Neuron (in vitro differentiated cells): Measurements from ENCODE around the gene GFOD2.
"Not testable (repeated sequence)": the region's sequence is repeated elsewhere in the genome, so short reads cannot be mapped to it uniquely, and the experiment has no call there.

ENCODE experiments used
- H2AFZ ChIP-seq: one replicate; pipeline ENCODE4 v1.6.1; 2013; ENCODE audit warnings: low read depth, mild to moderate bottlenecking, inconsistent platforms, low read length, moderate library complexity
- H3K27me3 ChIP-seq: one replicate; pipeline ENCODE4 v1.6.1; 2013; ENCODE audit warnings: low read length; ENCODE audit not compliant: insufficient read depth
- H3K36me3 ChIP-seq: one replicate; pipeline ENCODE4 v1.6.1; 2013; ENCODE audit warnings: low read length; ENCODE audit not compliant: insufficient read depth
- H3K4me1 ChIP-seq: one replicate; pipeline ENCODE4 v1.6.1; 2013; ENCODE audit warnings: low read length; ENCODE audit not compliant: insufficient read depth
- H3K4me3 ChIP-seq: 2 replicates; pipeline ENCODE4 v1.5.1; 2013; ENCODE audit warnings: mild to moderate bottlenecking, low read length, moderate library complexity
- H3K9me3 ChIP-seq: one replicate; pipeline ENCODE4 v1.6.1; 2013; ENCODE audit warnings: low read length

GFOD2 gene, protein sequence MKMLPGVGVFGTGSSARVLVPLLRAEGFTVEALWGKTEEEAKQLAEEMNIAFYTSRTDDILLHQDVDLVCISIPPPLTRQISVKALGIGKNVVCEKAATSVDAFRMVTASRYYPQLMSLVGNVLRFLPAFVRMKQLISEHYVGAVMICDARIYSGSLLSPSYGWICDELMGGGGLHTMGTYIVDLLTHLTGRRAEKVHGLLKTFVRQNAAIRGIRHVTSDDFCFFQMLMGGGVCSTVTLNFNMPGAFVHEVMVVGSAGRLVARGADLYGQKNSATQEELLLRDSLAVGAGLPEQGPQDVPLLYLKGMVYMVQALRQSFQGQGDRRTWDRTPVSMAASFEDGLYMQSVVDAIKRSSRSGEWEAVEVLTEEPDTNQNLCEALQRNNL

DNA sequence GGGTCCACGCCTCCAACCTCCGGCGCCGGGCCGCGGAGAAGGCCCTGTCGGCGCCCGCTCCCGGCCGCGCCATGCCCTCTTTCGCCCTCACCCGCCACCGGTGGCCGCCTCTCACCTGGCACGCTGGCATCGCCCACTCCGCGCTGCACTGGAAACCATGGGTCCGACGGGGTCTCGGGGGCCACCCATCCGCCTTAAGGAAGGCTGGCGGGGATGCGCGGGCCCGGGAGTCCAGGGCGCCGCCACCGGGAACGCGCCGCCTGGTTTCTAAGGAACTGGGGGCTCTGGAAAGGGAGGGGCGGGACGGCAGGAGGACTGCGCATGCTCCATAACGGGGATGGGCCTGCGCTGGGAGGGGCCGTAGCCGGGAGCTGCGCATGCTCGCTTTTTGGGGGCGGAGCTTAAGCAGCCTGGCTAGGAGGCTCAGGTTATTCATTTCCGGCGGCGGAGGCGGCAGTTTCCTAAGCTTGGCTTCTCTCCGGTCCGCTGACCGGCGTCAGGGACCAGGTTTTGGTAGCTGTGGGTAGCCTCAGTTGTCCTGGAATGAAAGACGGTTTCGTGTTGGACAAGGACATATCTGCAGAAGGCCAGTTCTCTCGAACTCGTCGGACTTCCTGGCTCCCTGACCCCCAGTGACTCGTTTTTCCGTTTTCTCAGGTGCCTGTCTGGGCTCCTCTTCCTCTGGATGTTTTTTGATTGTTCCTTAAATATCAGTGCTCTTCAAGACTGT lies at the start of gene GFOD2:
TSS of gene GFOD2 (minus strand) at position 269 of the 730 bp plus-strand sequence. CDS start 33,601 bp downstream, outside the sequence.
- Histone ChIP-seq H3K4me3 (peak within 1 kb of the TSS; percentile 72), H3K4me1 (peaks cover 16% of the 10 kb centered on the region), H2AFZ (peak within 1 kb of the TSS; percentile 69), H3K9me3 (no peaks in the 10 kb centered on the region), H3K27me3 (no peaks in the 10 kb centered on the region), H3K36me3 (peaks cover 10% of the 10 kb centered on the region)

DNA sequence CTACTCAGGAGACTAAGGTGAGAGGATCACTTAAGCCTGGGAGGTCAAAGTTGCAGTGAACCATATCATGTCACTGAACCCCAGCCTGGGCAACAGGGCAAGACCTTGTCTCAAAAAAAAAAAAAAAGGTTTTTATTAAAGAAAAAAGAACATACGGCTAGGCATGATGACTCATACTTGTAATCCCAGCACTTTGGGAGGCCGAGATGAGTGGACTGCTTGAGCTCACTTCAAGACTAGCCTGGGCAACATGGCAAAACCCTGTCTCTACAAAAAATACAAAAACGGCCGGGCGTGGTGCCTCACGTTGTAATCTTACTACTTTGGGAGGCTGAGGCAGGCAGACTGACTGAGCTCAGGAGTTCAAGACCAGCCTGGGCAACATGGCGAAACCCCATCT lies 48.8 kb upstream of the GFOD2 start:
- H3K36me3 ChIP-seq: peaks cover 12% of the 10 kb centered on the region
- no peak overlapping the region for H2AFZ ChIP-seq
- no peaks in the 10 kb centered on the region for H3K9me3 ChIP-seq
- H3K4me3 ChIP-seq: no peak overlapping the region
- no peaks in the 10 kb centered on the region for H3K27me3 ChIP-seq
- peaks cover 3% of the 10 kb centered on the region for H3K4me1 ChIP-seq

DNA sequence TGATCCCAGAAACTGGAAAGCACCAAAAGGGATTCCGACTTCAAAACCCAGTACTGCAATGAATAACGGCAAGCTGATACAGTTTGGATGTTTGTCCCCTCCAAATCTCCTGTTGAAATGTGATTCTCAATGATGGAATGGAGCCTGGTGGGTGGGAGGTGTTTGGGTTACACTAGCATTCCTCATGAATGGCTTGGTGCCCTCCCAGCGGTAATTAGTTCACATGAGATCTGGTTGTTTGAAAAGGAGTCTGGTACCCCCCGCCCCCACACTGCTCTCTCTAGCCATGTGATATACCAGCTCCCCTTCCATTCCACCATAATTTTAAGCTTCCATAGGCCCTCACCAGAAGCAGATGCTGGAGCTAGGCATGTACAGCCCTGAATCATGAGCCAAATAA lies 47.2 kb upstream of the GFOD2 start:
- Histone ChIP-seq H3K36me3 (peaks cover 10% of the 10 kb centered on the region), H3K4me3 (no peak overlapping the region), H2AFZ (no peak overlapping the region), H3K4me1 (peaks cover 3% of the 10 kb centered on the region), H3K27me3 (no peaks in the 10 kb centered on the region), H3K9me3 (no peaks in the 10 kb centered on the region)

DNA sequence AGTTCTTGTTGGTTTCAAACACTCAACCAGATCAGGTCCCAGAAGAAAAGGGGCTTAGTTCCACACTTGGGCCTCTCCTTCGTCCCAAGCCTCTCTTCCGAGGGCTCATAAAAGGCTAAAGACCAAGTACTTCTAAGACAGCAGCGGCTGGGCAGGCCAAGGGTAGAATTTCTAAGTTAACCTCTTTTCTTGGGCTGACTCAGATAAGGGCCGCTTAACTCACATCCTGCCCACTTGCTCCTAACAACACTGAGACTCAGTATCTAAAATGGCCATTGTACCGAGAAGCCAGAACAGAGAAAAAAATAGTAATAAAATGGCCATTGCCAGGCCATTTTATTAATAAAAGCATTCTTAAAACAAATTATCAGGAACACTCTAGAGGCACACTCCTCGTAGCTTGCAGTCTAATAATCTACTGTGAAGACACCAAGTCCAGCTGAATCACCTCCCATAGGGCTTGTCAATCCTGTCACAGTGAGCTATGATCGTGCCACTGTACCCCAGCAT lies 45.1 kb upstream of the GFOD2 start:
- Histone ChIP-seq H3K27me3 (no peaks in the 10 kb centered on the region), H3K4me3 (no peak overlapping the region), H3K36me3 (peaks cover 14% of the 10 kb centered on the region), H3K9me3 (no peaks in the 10 kb centered on the region), H3K4me1 (no peaks in the 10 kb centered on the region), H2AFZ (no peak overlapping the region)

DNA sequence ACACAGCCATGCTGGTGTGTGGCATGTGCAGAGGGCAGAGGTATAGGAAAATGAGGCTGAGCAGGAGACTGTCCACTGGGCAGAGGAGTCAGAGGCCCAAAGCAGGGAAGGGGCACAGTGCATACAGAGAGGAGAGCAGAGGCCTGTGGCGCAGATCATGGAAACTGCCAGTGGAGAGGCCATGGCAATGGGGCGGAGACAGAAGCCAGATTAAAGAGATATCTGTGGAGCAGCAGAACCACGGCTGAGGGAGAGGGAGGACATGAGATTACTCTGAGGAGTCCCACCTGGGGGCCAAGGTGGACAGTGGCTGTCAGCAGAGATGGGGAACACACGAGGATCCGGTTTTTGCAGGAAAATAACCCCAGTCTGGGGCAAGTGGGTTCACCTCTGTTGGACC lies 44.0 kb upstream of the GFOD2 start:
- H2AFZ ChIP-seq: no peak overlapping the region
- peaks cover 18% of the 10 kb centered on the region for H3K36me3 ChIP-seq
- no peaks in the 10 kb centered on the region for H3K4me1 ChIP-seq
- no peak overlapping the region for H3K4me3 ChIP-seq
- H3K9me3 ChIP-seq: no peaks in the 10 kb centered on the region
- no peaks in the 10 kb centered on the region for H3K27me3 ChIP-seq

DNA sequence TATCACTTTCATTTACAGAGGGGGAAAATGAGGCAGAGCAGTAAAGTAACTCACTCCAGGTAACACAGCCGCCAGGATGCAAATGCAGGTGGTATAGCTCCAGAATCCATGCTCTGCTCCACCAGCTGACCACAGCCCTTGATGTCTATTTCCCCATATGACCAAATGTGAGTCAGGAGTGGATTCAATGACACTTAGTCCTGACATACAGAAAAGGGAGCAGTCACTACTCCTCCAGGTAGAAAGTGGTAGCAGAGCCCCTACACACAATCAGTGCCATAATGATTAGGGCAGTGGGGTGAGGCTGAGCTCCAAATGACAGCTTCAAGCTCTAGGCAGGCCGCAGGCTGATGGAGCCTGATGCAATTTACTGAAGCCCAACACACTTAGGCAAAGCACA lies 43.3 kb upstream of the GFOD2 start:
- Histone ChIP-seq H2AFZ (no peak overlapping the region), H3K36me3 (peaks cover 18% of the 10 kb centered on the region), H3K4me3 (no peak overlapping the region)

DNA sequence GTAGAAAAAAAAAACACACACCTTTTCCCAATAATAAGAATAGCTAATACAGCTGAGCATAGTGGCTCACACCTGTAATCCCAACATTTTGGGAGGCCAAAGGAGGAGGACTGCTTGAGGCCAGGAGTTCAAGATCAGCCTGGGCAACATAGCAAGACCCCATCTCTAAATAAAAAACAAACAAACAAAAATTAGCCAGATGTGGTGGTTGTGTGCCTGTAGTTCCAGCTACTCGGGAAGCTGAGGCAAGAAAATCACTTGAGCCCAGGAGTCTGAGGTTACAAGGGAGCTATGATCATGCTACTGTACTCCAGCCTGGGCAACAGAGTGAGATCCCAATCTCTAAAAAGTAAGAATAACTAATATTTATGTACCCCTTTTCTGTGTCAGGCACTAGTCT lies 42.8 kb upstream of the GFOD2 start:
- no peaks in the 10 kb centered on the region for H3K9me3 ChIP-seq
- peaks cover 18% of the 10 kb centered on the region for H3K36me3 ChIP-seq

More for the DNA sequence above, 43.3 kb upstream of the GFOD2 start:
- Histone ChIP-seq H3K27me3 (no peaks in the 10 kb centered on the region), H3K9me3 (no peaks in the 10 kb centered on the region), H3K4me1 (no peaks in the 10 kb centered on the region)

DNA sequence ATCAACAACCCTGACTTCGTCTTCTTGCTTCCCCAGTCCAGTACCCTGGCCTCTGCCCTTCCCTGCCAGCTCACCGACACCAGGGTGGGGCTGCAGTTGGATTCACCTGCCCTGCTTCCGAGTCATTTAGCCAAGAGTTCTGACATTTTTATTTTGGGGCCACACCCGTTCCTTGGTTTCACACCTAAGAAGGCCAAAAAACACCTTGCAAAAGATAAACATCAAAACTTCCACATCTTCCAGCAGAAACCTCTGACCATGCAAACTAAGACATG lies 41.8 kb upstream of the GFOD2 start:
- H3K9me3 ChIP-seq: no peaks in the 10 kb centered on the region
- H3K27me3 ChIP-seq: no peaks in the 10 kb centered on the region
- no peak overlapping the region for H2AFZ ChIP-seq
- H3K36me3 ChIP-seq: peaks cover 14% of the 10 kb centered on the region
- no peaks in the 10 kb centered on the region for H3K4me1 ChIP-seq
- no peak overlapping the region for H3K4me3 ChIP-seq

More for the DNA sequence above, 42.8 kb upstream of the GFOD2 start:
- no peaks in the 10 kb centered on the region for H3K27me3 ChIP-seq
- no peaks in the 10 kb centered on the region for H3K4me1 ChIP-seq
- no peak overlapping the region for H2AFZ ChIP-seq
- no peak overlapping the region for H3K4me3 ChIP-seq

DNA sequence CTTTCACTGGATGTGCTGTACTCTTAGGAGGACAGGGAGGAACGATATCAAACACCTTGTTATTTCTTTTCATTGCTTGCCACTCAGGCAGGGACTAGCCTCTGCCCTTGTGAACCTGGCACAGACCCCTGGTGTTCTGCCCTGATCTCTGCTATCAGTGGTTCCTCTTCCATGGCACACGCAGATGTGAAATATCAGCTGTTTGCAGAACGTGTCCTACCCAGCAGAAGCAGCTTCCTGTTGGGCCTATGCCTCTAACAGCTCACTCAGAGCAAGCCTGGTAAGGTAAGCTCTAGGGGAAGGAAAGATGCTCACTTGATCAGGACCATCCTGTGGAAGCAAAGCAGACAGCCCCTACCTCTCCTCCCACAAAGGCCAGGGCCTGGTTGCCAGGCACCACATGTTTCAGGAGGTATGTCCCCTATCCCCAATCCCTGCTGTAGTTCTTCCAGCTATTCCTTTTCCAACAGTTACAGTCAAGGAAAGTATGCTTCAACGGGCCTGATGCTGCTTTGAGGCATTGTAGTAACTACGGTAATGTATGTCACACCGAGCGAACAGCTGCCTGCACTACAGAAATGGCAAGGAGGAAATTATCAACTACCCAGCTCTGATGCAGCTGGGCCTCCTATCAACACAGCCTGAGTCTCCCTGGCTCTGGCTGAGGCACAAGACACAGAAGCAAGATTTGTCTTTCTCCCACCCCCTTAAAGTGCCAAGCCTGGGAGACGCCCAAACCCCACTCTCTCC lies 41.3 kb upstream of the GFOD2 start:
- no peaks in the 10 kb centered on the region for H3K4me1 ChIP-seq
- no peaks in the 10 kb centered on the region for H3K27me3 ChIP-seq
- H3K9me3 ChIP-seq: no peaks in the 10 kb centered on the region
- H3K36me3 ChIP-seq: peaks cover 14% of the 10 kb centered on the region
- H2AFZ ChIP-seq: no peak overlapping the region
- no peak overlapping the region for H3K4me3 ChIP-seq

DNA sequence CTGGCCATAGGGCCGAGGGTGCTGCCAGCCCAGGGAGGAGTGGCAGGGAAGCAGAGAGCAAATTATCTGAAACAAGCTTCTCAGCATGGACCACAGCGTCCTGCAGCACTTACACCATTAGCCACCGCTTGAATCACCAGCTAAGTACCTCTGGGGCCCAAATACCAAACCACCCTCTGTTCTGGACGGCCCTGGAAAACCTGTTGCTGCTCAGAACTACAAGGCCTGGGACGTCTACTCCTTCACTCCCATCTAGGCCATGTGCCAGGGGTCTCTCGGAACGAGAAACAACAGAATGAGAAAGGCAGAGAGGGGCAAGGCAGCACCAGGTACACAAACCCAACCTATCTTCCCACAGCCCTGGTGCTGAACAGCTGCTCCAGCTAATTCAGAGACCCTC lies 39.9 kb upstream of the GFOD2 start:
- H3K36me3 ChIP-seq: peaks cover 13% of the 10 kb centered on the region
- no peaks in the 10 kb centered on the region for H3K9me3 ChIP-seq
- H3K4me1 ChIP-seq: no peaks in the 10 kb centered on the region
- H3K4me3 ChIP-seq: no peak overlapping the region
- no peaks in the 10 kb centered on the region for H3K27me3 ChIP-seq
- H2AFZ ChIP-seq: no peak overlapping the region

DNA sequence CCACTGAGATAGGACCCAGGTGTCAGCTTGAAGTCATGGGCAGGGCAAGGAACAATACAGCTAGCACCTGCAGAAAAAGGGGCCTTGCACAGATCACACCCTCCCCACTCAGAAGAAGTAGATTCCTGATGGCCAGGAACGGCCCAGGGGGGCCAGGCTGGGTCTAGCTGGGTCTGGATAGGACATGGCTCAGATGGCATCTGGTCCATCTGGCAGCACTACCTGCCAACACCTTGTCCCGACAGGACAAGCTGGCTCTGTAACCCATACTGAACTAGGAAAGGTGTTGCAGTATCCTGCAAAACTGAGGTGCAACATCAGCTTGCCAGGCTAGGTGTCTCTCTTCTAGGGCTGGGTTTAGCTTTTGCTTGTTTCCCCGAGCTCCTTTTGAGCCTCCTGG lies 38.9 kb upstream of the GFOD2 start:
- H3K27me3 ChIP-seq: no peaks in the 10 kb centered on the region
- H3K9me3 ChIP-seq: no peaks in the 10 kb centered on the region
- no peak overlapping the region for H2AFZ ChIP-seq
- H3K36me3 ChIP-seq: peaks cover 10% of the 10 kb centered on the region
- H3K4me1 ChIP-seq: no peaks in the 10 kb centered on the region
- no peak overlapping the region for H3K4me3 ChIP-seq

DNA sequence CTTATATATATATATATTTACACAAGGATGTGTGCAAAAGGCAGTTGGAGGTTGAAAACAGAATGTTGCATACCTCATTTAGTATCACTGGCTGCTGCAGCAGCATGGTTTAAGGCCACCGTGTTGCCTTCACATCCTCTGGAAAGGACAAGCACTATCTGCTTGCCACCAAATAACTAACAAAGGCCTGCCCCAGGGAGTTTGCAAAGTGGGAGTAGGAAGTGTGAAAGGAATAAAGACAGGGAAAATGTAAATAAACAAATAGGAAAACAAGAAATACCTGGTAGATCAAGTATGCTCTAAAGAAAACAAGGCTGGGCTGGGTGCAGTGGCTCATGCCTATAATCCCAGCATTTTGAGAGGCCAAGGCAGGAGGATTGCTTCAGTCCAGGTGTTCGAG lies 33.5 kb upstream of the GFOD2 start:
- no peak overlapping the region for H2AFZ ChIP-seq
- H3K4me1 ChIP-seq: peaks cover 11% of the 10 kb centered on the region
- H3K9me3 ChIP-seq: no peaks in the 10 kb centered on the region
- H3K27me3 ChIP-seq: no peaks in the 10 kb centered on the region
- H3K4me3 ChIP-seq: no peak overlapping the region
- H3K36me3 ChIP-seq: no peaks in the 10 kb centered on the region

DNA sequence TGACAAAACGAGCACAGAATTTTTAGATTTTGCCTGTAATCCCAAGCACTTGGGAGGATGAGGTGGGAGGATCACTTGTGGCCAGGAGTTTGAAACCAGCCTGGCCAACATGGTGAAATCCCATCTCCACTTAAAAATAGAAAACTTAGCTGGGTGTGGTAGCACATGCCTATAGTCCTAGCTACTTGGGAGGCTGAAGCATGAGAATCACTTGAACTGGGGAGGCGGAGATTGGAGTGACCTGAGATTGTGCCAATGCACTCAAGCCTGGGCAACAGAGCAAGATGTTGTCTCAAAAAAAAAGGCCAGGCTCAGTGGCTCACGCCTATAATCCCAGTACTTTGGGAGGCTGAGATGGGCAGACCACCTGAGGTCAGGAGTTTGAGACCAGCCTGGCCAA lies 32.2 kb upstream of the GFOD2 start:
- H2AFZ ChIP-seq, H3K36me3 ChIP-seq, H3K9me3 ChIP-seq, H3K4me3 ChIP-seq, H3K27me3 ChIP-seq: not testable (repeated sequence)
- peaks cover 11% of the 10 kb centered on the region for H3K4me1 ChIP-seq
